Effector memory CD8-positive, alpha-beta T cell (primary cell): Measurements from ENCODE around the gene ITPRID2.

Experiments
- ATAC-seq: fragments of 150-1000 bp; cut with Tn5 transposase; replicated peaks from 2 replicates; pipeline ENCODE4 v1.10.0; 2021; ENCODE audit warnings: mild to moderate bottlenecking, moderate library complexity
- DNase-seq, 3 experiments: peaks; one replicate each; pipeline ENCODE4 v3.0.0; 2021
- H3K27ac Mint-ChIP-seq, 2 donors: one replicate each; pipeline ENCODE4 v1.8.0; 2022; ENCODE audit warnings: mild to moderate bottlenecking in 2 of 2, mixed read lengths in 2 of 2, moderate library complexity in 2 of 2
- H3K27me3 Mint-ChIP-seq, 2 donors: one replicate each; pipeline ENCODE4 v1.8.0; 2022; ENCODE audit warnings: mixed read lengths in 2 of 2
- H3K36me3 Mint-ChIP-seq: one replicate; pipeline ENCODE4 v1.8.0; 2022; ENCODE audit warnings: mild to moderate bottlenecking, moderate library complexity, mixed read lengths; ENCODE audit not compliant: insufficient read depth
- H3K4me1 Mint-ChIP-seq, 2 donors: one replicate each; pipeline ENCODE4 v1.8.0; 2022; ENCODE audit warnings: low read depth in 2 of 2, mixed read lengths in 2 of 2
- H3K4me3 Mint-ChIP-seq, 2 donors: one replicate each; pipeline ENCODE4 v1.8.0; 2022; ENCODE audit warnings: mild to moderate bottlenecking in 2 of 2, mixed read lengths in 2 of 2, moderate library complexity in 2 of 2
- H3K9me3 Mint-ChIP-seq, 2 donors: one replicate each; pipeline ENCODE4 v1.8.0; 2022; ENCODE audit warnings: mixed read lengths in 2 of 2

The ITPRID2 gene

GRCh38 chr2:181859803-181860202 lies 31.7 kb upstream of the ITPRID2 start:
- H3K9me3 Mint-ChIP-seq, result no peaks in the 10 kb centered on the region
- H3K4me1 Mint-ChIP-seq, result no peaks in the 10 kb centered on the region
- peaks cover 27 to 32% of the 10 kb centered on the region in 2 donors for H3K27me3 Mint-ChIP-seq
- no peak for DNase-seq
- no peak overlapping the region for H3K27ac Mint-ChIP-seq
- no peak for ATAC-seq
- peaks cover 3% of the 10 kb centered on the region for H3K36me3 Mint-ChIP-seq
- no peak overlapping the region for H3K4me3 Mint-ChIP-seq

GRCh38 chr2:181861379-181861778 lies 30.2 kb upstream of the ITPRID2 start:
- ATAC-seq (no peak), DNase-seq (no peak)
- peaks cover 3% of the 10 kb centered on the region for H3K36me3 Mint-ChIP-seq
- H3K27me3 Mint-ChIP-seq, result peaks cover 35 to 43% of the 10 kb centered on the region in 2 donors
- no peaks in the 10 kb centered on the region for H3K9me3 Mint-ChIP-seq
- H3K27ac Mint-ChIP-seq, result no peak overlapping the region
- no peaks in the 10 kb centered on the region for H3K4me1 Mint-ChIP-seq
- H3K4me3 Mint-ChIP-seq, result no peak overlapping the region

DNA sequence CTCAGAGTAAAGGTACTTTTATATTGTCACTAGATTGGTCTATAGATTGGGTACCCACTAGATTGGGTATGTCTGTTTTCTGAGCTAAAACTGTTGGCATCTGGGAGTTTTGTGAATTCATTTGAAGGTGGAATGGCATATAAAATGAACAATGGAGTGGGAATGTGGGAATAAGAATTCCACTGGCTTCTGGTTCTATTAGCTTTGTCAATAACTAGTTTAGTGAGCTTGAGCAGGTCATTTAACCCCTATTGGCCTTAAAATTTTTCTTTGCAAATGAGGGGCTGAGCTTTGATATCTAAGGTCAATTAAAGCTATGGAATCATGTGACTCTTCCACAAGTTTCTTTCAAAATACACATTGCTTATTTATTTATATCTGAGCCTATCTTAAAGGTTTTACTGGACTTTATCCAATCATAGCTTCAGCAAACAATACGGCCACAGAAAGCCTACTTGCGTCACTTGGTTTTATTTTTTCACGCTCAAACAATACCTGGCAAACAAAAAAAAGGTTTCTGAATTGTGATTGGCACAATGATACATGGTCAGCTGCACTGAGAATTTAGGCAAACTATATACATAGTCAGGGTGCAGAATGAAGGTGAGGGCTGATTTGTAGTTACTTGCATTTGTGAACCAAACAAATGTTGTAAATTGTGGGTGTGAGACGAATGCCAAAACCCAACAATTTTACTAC lies 28.8 kb upstream of the ITPRID2 start:
- H3K36me3 Mint-ChIP-seq, result peaks cover 3% of the 10 kb centered on the region
- ATAC-seq (no peak), DNase-seq (no peak)
- H3K9me3 Mint-ChIP-seq, result no peaks in the 10 kb centered on the region
- H3K4me1 Mint-ChIP-seq, result no peaks in the 10 kb centered on the region
- no peak overlapping the region for H3K27ac Mint-ChIP-seq
- H3K27me3 Mint-ChIP-seq, result peaks cover 31 to 50% of the 10 kb centered on the region in 2 donors
- H3K4me3 Mint-ChIP-seq, result no peak overlapping the region

GRCh38 chr2:181872178-181872577 lies 19.4 kb upstream of the ITPRID2 start:
- H3K27me3 Mint-ChIP-seq, result peaks cover 0 to 11% of the 10 kb centered on the region in 2 donors
- H3K4me3 Mint-ChIP-seq, result no peak overlapping the region
- no peaks in the 10 kb centered on the region for H3K36me3 Mint-ChIP-seq
- H3K27ac Mint-ChIP-seq, result no peak overlapping the region
- ATAC-seq (no peak), DNase-seq (no peak)
- no peaks in the 10 kb centered on the region for H3K4me1 Mint-ChIP-seq
- H3K9me3 Mint-ChIP-seq, result no peaks in the 10 kb centered on the region

DNA sequence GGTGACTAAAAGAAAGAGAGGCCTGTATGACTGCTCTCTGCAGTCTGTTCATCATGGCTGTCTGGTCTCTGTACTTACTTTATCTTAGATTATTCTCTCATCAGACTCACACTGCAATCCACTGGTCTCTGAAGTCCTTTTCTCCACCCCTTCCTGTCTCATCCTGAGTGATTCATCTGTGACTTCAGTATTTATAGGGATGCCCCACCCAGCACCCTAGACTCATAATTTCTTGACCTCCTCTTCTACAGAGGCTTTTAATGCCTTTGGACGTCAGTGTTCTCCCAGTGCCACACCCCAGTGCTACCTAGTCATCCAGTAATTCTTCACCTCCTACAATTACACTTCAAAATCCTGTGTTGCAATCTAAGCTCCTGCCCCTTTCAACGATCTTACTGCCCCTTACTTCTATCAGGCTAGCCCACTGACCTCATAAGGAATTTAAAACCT lies 14.9 kb upstream of the ITPRID2 start:
- no peak for DNase-seq
- peaks cover 0 to 11% of the 10 kb centered on the region in 2 donors for H3K27me3 Mint-ChIP-seq
- H3K36me3 Mint-ChIP-seq, result no peaks in the 10 kb centered on the region
- no peaks in the 10 kb centered on the region for H3K9me3 Mint-ChIP-seq
- H3K4me3 Mint-ChIP-seq, result no peak overlapping the region
- no peak overlapping the region for H3K27ac Mint-ChIP-seq
- no peaks in the 10 kb centered on the region for H3K4me1 Mint-ChIP-seq
- ATAC-seq, result no peak

- no peak overlapping the region for H3K27ac Mint-ChIP-seq
- H3K36me3 Mint-ChIP-seq, result no peaks in the 10 kb centered on the region
- no peaks in the 10 kb centered on the region for H3K9me3 Mint-ChIP-seq
- H3K27me3 Mint-ChIP-seq, result peaks cover 0 to 11% of the 10 kb centered on the region in 2 donors
- H3K4me1 Mint-ChIP-seq, result no peaks in the 10 kb centered on the region
- ATAC-seq (no peak), DNase-seq (no peak)
- H3K4me3 Mint-ChIP-seq, result no peak overlapping the region
Measured at GRCh38 chr2:181877181-181877664, 14.3 kb upstream of the ITPRID2 start.

- no peak overlapping the region for H3K27ac Mint-ChIP-seq
- H3K4me1 Mint-ChIP-seq, result no peaks in the 10 kb centered on the region
- DNase-seq (no peak), ATAC-seq (no peak)
- peaks cover 0 to 12% of the 10 kb centered on the region in 2 donors for H3K27me3 Mint-ChIP-seq
- no peak overlapping the region for H3K4me3 Mint-ChIP-seq
- no peaks in the 10 kb centered on the region for H3K36me3 Mint-ChIP-seq
- H3K9me3 Mint-ChIP-seq, result no peaks in the 10 kb centered on the region
Measured at GRCh38 chr2:181878448-181878847, 13.1 kb upstream of the ITPRID2 start.

GRCh38 chr2:181879295-181879694 lies 12.2 kb upstream of the ITPRID2 start:
- H3K9me3 Mint-ChIP-seq, result no peaks in the 10 kb centered on the region
- H3K4me1 Mint-ChIP-seq, result no peaks in the 10 kb centered on the region
- peaks cover 0 to 10% of the 10 kb centered on the region in 2 donors for H3K27me3 Mint-ChIP-seq
- H3K27ac Mint-ChIP-seq, result no peak overlapping the region
- DNase-seq (no peak), ATAC-seq (no peak)
- no peaks in the 10 kb centered on the region for H3K36me3 Mint-ChIP-seq
- H3K4me3 Mint-ChIP-seq, result no peak overlapping the region

GRCh38 chr2:181882246-181883020 lies 9.1 kb upstream of the ITPRID2 start:
- ATAC-seq, result no peak
- Mint-ChIP-seq H3K4me3 (no peak overlapping the region), H3K27ac (no peak overlapping the region), H3K27me3 (peaks cover 20 to 35% of the 10 kb centered on the region in 2 donors), H3K9me3 (no peaks in the 10 kb centered on the region), H3K36me3 (no peaks in the 10 kb centered on the region), H3K4me1 (no peaks in the 10 kb centered on the region)
- no peak for DNase-seq

DNA sequence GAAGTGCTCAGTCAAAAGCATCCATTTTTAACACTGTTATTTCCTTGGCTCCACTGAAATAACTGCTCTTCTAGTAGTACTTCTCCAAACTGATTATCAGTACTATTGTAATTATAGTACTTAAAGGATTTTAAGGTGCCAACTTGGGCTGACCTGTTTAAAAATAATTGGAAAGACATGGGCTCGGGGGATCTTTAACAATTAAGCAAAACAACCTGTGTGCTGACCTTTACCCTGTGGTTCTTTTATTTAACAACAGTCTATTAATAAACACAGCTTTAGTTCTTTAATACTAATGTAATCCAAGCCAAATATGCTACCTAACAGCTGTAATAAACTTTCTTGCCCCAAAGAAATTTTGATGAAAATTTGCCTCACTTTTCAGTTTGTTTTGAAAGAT lies 6.9 kb upstream of the ITPRID2 start:
- H3K27ac Mint-ChIP-seq, result no peak overlapping the region
- H3K4me1 Mint-ChIP-seq, result no peaks in the 10 kb centered on the region
- H3K9me3 Mint-ChIP-seq, result no peaks in the 10 kb centered on the region
- no peaks in the 10 kb centered on the region for H3K36me3 Mint-ChIP-seq
- ATAC-seq (no peak), DNase-seq (no peak)
- H3K27me3 Mint-ChIP-seq, result peaks cover 35 to 44% of the 10 kb centered on the region in 2 donors
- no peak overlapping the region for H3K4me3 Mint-ChIP-seq

- no peak overlapping the region for H3K4me3 Mint-ChIP-seq
- no peak overlapping the region for H3K27ac Mint-ChIP-seq
- ATAC-seq (no peak), DNase-seq (no peak)
- no peaks in the 10 kb centered on the region for H3K36me3 Mint-ChIP-seq
- no peaks in the 10 kb centered on the region for H3K9me3 Mint-ChIP-seq
- no peaks in the 10 kb centered on the region for H3K4me1 Mint-ChIP-seq
- H3K27me3 Mint-ChIP-seq, result peaks cover 40 to 49% of the 10 kb centered on the region in 2 donors
Measured at GRCh38 chr2:181885096-181885495, 6.4 kb upstream of the ITPRID2 start.

DNA sequence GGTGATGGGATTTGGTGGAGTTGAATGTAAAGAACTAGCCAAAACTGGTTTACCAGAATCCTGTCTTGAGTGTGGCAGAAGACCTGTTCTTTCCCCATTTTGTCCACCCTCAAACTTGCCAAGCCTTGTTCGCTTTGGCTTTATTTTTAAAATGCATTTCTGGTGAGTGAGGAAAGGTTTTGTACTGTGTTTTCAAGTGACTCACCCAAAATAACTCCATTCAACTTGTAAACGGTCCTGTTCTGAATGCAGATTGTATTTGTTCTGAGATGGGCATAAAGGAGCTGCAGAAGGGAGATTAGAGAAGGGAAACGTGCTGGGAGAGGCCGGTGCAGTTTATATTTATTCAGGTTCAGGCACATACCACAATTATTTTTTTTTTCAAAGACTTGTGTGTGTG lies 5.3 kb upstream of the ITPRID2 start:
- no peaks in the 10 kb centered on the region for H3K36me3 Mint-ChIP-seq
- H3K27ac Mint-ChIP-seq, result no peak overlapping the region
- H3K4me3 Mint-ChIP-seq, result no peak overlapping the region
- peaks cover 2% of the 10 kb centered on the region in 2 donors for H3K4me1 Mint-ChIP-seq
- ATAC-seq (no peak), DNase-seq (no peak)
- H3K27me3 Mint-ChIP-seq, result peaks cover 49 to 60% of the 10 kb centered on the region in 2 donors
- no peaks in the 10 kb centered on the region for H3K9me3 Mint-ChIP-seq

GRCh38 chr2:181887045-181887444 lies 4.5 kb upstream of the ITPRID2 start:
- H3K4me1 Mint-ChIP-seq, result peaks cover 4 to 5% of the 10 kb centered on the region in 2 donors
- no peaks in the 10 kb centered on the region for H3K36me3 Mint-ChIP-seq
- peaks cover 52 to 62% of the 10 kb centered on the region in 2 donors for H3K27me3 Mint-ChIP-seq
- H3K27ac Mint-ChIP-seq, result no peak overlapping the region
- ATAC-seq, result no peak
- H3K4me3 Mint-ChIP-seq, result no peak overlapping the region
- no peak for DNase-seq
- H3K9me3 Mint-ChIP-seq, result no peaks in the 10 kb centered on the region

DNA sequence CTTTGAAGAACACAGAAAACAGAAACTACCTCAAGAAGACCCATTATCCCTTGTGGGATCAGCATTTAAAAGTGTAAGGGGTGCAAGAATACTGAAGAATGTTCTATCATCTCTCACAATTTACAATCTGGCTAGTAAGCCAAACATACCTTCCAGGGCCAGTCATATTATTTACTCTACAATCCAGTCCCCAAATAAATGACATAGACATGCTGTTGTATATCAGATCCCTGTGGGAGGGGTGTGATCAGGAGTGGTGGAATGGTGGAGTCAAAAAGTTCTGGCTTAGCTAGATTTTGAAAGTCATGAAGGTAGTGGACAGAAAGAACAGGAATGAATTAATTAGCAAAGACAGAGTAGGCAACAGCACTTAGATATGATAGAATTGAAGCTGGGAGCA lies 1.8 kb upstream of the ITPRID2 start:
- H3K4me3 Mint-ChIP-seq, result no peak overlapping the region
- H3K4me1 Mint-ChIP-seq, result peaks cover 12 to 29% of the 10 kb centered on the region in 2 donors
- no peak for ATAC-seq
- H3K9me3 Mint-ChIP-seq, result no peaks in the 10 kb centered on the region
- no peak overlapping the region for H3K27ac Mint-ChIP-seq
- H3K27me3 Mint-ChIP-seq, result peaks cover 47 to 52% of the 10 kb centered on the region in 2 donors
- DNase-seq, result no peak
- H3K36me3 Mint-ChIP-seq, result no peaks in the 10 kb centered on the region
